ENCODE data around the gene ZNF177.
"Not testable (repeated sequence)": the region's sequence is repeated elsewhere in the genome, so short reads cannot be mapped to it uniquely, and the experiment has no call there.

Gene ZNF177

GRCh38 chr19:9362905-9363304 lies at the start of gene ZNF177:
Gene ZNF177, plus strand, starts transcription at chr19:9363013. Its CDS starts 15,299 bp downstream, at chr19:9378312.
- peak in 14 of 51 donors; percentile 0 to 18 (median 4) for DNase-seq

GRCh38 chr19:9313756-9314155 lies 49.1 kb upstream of the ZNF177 start:
- DNase-seq: no peak

GRCh38 chr19:9321338-9321737 lies 41.5 kb upstream of the ZNF177 start:
- no peak for DNase-seq

DNA sequence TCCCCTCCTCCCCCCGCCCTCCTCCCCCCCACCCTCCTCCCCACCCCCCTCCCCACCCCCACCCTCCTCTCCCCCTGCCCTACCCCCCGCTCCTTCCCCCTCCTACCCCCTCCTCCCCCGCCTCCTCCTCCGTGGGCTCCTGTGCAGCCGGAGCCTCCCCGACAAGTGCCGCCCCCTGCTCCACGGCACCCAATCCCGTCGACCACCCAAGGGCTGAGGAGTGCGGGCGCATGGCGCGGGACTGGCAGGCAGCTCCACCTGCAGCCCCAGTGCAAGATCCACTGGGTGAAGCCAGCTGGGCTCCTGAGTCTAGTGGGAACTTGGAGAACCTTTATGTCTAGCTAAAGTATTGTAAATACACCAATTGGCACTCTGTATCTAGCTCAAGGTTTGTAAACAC lies 41.1 kb upstream of the ZNF177 start:
- DNase-seq: not testable (repeated sequence)

DNA sequence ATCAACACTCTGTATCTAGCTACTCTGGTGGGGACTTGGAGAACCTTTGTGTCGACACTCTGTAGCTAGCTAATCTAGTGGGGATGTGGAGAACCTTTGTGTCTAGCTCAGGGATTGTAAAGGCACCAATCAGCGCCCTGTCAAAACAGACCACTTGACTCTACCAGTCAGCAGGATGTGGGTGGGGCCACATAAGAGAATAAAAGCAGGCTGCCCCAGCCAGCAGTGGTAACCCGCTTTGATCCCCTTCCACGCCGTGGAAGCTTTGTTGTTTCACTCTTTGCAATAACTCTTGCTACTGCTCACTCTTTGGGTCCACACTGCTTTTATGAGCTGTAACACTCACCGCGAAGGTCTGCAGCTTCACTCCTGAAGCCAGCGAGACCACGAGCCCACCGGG lies 40.6 kb upstream of the ZNF177 start:
- not testable (repeated sequence) for DNase-seq

GRCh38 chr19:9323557-9323918 lies 39.3 kb upstream of the ZNF177 start:
- DNase-seq: peak in 50 of 51 donors; percentile 4 to 93 (median 60)

DNA sequence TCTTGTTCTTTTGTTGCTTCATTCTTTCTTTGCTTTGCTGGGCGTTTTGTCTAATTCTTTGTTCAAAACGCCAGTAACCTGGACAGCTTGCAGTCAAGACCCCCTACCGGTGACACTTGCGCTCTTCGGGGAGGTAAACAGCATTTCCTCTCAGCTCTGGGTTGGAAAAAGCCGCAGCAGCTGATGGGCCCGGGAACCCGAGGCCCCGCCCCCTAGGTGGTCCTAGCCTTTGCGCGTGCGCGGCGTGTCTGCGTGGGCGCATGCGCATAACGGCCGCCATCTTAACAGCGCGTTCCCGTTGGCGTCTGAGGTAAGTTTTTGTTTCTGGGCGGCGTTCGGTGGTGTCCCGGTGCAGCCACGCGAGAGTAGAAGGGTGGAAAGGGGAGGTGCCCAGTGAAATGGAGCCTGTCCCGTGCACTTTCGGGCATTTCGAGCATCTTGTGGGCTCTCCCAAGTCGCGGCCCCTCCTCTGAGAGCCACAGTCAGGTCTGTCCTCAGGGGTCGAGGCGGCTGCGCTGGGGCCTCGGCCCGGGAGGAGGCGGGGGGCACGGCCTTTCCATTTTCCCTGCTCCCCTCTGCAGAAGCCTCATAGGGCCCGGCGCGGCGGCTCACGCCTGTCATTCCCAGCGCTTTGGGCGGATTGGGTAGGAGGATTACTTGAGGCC lies 38.8 kb upstream of the ZNF177 start, which contains the start of gene ZNF559:
Gene ZNF559 (plus strand): TSS at position 261 of the 665 bp plus-strand sequence. CDS start 14,371 bp downstream, outside the sequence.
- DNase-seq: peak; percentile 43 to 93 (median 81)

DNA sequence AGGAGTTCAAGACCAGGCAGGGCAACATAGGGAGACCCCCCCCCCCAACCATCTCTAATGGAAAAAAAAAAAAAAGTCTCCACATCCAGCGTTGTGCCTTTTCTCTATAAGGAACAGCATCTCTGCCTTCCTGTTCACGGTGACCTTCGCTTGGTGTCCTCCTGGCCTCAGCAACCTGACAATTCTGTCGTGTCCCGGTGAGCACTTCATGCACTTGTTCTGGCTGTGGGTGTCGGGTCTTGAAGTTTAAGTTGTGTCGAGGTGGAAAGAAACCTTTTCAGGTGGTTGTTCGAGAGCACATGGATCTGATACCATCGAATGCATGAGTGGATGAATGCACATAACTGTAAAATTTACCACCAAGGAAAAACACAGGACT lies 38.2 kb upstream of the ZNF177 start:
- DNase-seq: no peak

DNA sequence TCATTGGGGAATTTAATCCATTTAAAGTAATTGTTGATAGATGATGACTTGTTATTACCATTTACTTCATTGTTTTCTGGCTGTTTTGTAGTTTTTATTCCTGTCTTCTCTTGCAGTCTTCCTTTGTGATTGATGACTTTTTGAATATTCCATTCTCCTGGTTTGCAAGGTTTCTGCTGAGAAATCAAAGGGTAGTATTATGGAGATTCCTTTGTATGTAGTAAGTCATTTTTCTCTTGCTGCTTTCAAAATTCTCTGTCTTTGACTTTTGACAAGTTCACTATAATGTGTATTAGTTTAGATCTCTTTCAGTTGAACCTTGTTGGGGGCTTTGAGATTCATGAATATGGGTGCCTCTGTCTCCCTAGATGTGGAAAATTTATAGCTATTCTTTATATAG lies 32.8 kb upstream of the ZNF177 start:
- no peak for DNase-seq

- DNase-seq: no peak
Measured at GRCh38 chr19:9342610-9343304, 20.1 kb upstream of the ZNF177 start.

GRCh38 chr19:9345005-9345404 lies 17.8 kb upstream of the ZNF177 start:
- DNase-seq: no peak

GRCh38 chr19:9348253-9348652 lies 14.6 kb upstream of the ZNF177 start:
- DNase-seq: no peak

- no peak for DNase-seq
Measured at GRCh38 chr19:9348671-9349070, 14.1 kb upstream of the ZNF177 start.

GRCh38 chr19:9352505-9352904 lies 10.3 kb upstream of the ZNF177 start:
- DNase-seq: no peak

- no peak for DNase-seq
Measured at GRCh38 chr19:9353011-9353410, 9.8 kb upstream of the ZNF177 start.

DNA sequence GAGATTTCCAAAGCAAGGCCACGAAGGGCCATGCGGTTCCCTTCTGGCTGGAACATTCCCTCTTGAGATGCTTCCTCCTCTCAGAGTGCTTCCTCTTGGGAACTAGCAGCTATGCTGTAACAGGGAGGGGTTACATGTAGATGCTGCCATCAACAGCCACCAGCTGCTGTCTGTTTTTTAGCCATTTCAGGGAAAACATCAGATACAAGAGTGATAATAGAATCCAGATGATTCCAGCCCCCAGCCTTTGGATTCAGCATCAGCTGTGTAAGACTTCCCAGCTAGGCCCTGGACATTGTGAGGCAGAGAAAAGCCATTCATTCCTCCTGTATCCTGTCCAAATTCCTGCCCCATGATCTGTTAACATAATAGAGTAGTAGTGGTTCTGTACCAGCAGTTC lies 8.2 kb upstream of the ZNF177 start:
- no peak for DNase-seq

GRCh38 chr19:9370738-9371619 lies 8.2 kb downstream of the ZNF177 start:
- no peak for DNase-seq

GRCh38 chr19:9381361-9381785 lies 18.6 kb downstream of the ZNF177 start:
- no peak for DNase-seq

GRCh38 chr19:9406798-9407352 lies 44.1 kb downstream of the ZNF177 start:
- peak in 31 of 51 donors; percentile 0 to 71 (median 27) for DNase-seq

GRCh38 chr19:9407827-9408226 lies 45.0 kb downstream of the ZNF177 start:
- DNase-seq: no peak

DNA sequence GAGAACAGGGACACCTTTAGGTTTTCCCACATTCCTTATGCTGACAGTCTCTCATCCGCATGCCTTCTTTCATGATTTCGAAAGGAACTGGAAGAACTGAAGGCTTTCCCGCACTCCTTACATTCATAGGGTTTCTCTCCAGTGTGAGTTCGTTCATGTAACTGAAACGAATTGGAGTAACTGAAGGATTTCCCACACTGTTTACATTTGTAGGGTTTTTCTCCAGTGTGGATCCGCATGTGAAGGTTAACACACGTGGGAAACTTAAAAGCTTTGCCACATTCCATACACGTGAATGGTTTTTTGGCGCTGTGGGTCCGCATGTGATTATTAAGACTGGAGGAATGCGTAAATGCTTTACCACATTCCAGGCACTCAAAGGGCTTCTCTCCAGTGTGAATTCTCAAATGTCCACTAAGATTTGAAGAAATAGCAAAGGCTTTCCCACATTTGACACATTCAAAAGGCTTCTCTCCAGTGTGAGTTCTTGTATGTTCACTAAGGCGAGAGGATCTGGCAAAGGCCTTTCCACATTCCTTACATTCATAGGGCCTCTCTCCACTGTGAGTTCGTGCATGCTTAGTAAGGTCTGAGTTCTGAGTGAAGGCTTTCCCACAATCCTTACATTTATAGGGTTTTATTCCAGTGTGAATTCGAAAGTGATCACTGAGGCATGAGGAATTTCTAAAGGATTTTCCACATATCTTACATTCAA lies 50.6 kb downstream of the ZNF177 start:
- DNase-seq: no peak
